Activated CD4-positive, alpha-beta T cell treated with anti-CD3 and anti-CD28 coated beads for 1 hour (primary cell): Measurements from ENCODE around the gene FEZF1.

Experiments
- DNase-seq: peaks from one replicate; pipeline ENCODE4 v3.0.0-alpha.2; 2020

FEZF1 gene

GRCh38 chr7:122304319-122304975 lies at the start of gene FEZF1:
TSS of gene FEZF1 (minus strand) at chr7:122304750. CDS start at chr7:122304437, 313 bp downstream.
- DNase-seq = no peak

GRCh38 chr7:122352454-122352853 lies 47.9 kb upstream of the FEZF1 start:
- no peak for DNase-seq

- no peak for DNase-seq
Observed at GRCh38 chr7:122350701-122351100, 46.2 kb upstream of the FEZF1 start.

GRCh38 chr7:122344303-122344620 lies 39.7 kb upstream of the FEZF1 start:
- no peak for DNase-seq

- DNase-seq = no peak
Observed at GRCh38 chr7:122343601-122344302, 39.2 kb upstream of the FEZF1 start.

GRCh38 chr7:122340427-122340826 lies 35.9 kb upstream of the FEZF1 start:
- DNase-seq = no peak

GRCh38 chr7:122339145-122339904 lies 34.8 kb upstream of the FEZF1 start:
- no peak for DNase-seq

GRCh38 chr7:122337011-122337410 lies 32.5 kb upstream of the FEZF1 start:
- no peak for DNase-seq

- DNase-seq = no peak
Observed at GRCh38 chr7:122329145-122329802, 24.7 kb upstream of the FEZF1 start.

- DNase-seq = no peak
Observed at GRCh38 chr7:122327969-122328368, 23.4 kb upstream of the FEZF1 start.

GRCh38 chr7:122316467-122317388 lies 12.2 kb upstream of the FEZF1 start:
- DNase-seq = no peak

GRCh38 chr7:122315507-122316466 lies 11.2 kb upstream of the FEZF1 start:
- no peak for DNase-seq

GRCh38 chr7:122314284-122314683 lies 9.7 kb upstream of the FEZF1 start:
- DNase-seq = no peak

- DNase-seq = no peak
Observed at GRCh38 chr7:122312789-122313188, 8.2 kb upstream of the FEZF1 start.

GRCh38 chr7:122311734-122312450 lies 7.3 kb upstream of the FEZF1 start:
- DNase-seq = no peak

GRCh38 chr7:122311050-122311700 lies 6.6 kb upstream of the FEZF1 start:
- DNase-seq = no peak

- no peak for DNase-seq
Observed at GRCh38 chr7:122310119-122311021, 5.8 kb upstream of the FEZF1 start.

- no peak for DNase-seq
Observed at GRCh38 chr7:122309421-122309820, 4.9 kb upstream of the FEZF1 start.

GRCh38 chr7:122307228-122307621 lies 2.7 kb upstream of the FEZF1 start:
- DNase-seq = no peak
